ENCODE measurements around the gene DGKH.

DNA sequence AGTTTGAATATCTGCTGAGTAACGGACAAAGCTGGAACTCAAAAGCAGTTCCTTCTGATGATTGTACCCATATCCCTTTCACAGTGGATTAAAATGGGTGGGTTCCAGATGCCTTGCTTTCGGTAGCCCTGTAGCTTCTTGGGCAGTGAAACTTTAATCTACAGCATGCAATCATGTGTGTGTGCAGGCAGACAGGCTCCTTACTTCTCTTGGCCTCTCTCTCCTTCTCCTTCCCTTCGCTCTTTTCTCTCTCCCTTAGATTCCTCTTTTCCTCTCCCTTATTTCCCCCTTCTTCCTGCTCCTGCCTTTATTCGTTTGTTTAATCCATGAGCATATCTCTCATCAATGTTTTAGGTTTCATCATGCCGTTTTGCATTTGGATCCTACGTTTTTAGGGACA lies 8.1 kb downstream of the DGKH start:
- TF ChIP-seq POLR2A (IDR thresholded peaks at IDR 0.05), result no peak
- TF ChIP-seq CTCF (IDR thresholded peaks at IDR 0.05), result no peak
- TF ChIP-seq POLR2AphosphoS5 (IDR thresholded peaks at IDR 0.05), result no peak

Measured in prostate gland (tissue), 2 donors.